HEK293 (cell line): ENCODE measurements around the gene ZNF687.

ENCODE experiments used
- GLI4 ChIP-seq: fragments of 450-650 bp; formaldehyde crosslinking; IDR thresholded peaks from 2 replicates; pipeline ENCODE4 v1.5.1; 2016; ENCODE audit warnings: missing biosample characterization, missing genetic modification characterization
- GLIS1 ChIP-seq: fragments of 450-650 bp; formaldehyde crosslinking; IDR thresholded peaks from 2 replicates; pipeline ENCODE4 v1.5.1; 2016; ENCODE audit warnings: missing biosample characterization, missing genetic modification characterization
- KLF9 ChIP-seq: fragments of 450-650 bp; formaldehyde crosslinking; IDR thresholded peaks from 2 replicates; pipeline ENCODE4 v1.5.1; 2016; ENCODE audit warnings: missing biosample characterization, missing genetic modification characterization, low read depth
- MEIS1 ChIP-seq: sonication (generic); formaldehyde crosslinking; IDR thresholded peaks from 2 replicates; pipeline ENCODE4 v1.8.1; 2022; ENCODE audit warnings: missing genetic modification reagents, mild to moderate bottlenecking, borderline replicate concordance
- RBAK ChIP-seq: fragments of 450-650 bp; formaldehyde crosslinking; IDR thresholded peaks from 2 replicates; pipeline ENCODE4 v1.5.1; 2016; ENCODE audit warnings: missing biosample characterization, missing genetic modification characterization
- SCRT1 ChIP-seq: fragments of 450-650 bp; formaldehyde crosslinking; IDR thresholded peaks from 2 replicates; pipeline ENCODE4 v1.5.1; 2016; ENCODE audit warnings: missing biosample characterization, missing genetic modification characterization, borderline replicate concordance
- SCRT2 ChIP-seq: fragments of 450-650 bp; formaldehyde crosslinking; IDR thresholded peaks from 2 replicates; pipeline ENCODE4 v1.5.1; 2016; ENCODE audit warnings: missing biosample characterization, missing genetic modification characterization
- SETDB1 ChIP-seq: IDR thresholded peaks from one replicate; pipeline ENCODE4 v1.6.1; 2017; ENCODE audit warnings: mild to moderate bottlenecking, low read length, moderate library complexity, mixed read lengths; ENCODE audit not compliant: insufficient read length
- ZBTB7A ChIP-seq: fragments of 450-650 bp; formaldehyde crosslinking; IDR thresholded peaks from 2 replicates; pipeline ENCODE4 v1.5.1; 2016; ENCODE audit warnings: low read depth, missing biosample characterization, missing genetic modification characterization
- ZNF146 ChIP-seq: fragments of 450-650 bp; formaldehyde crosslinking; IDR thresholded peaks from 2 replicates; pipeline ENCODE4 v1.5.1; 2016; ENCODE audit warnings: missing biosample characterization, missing genetic modification characterization
- ZNF175 ChIP-seq: fragments of 450-650 bp; formaldehyde crosslinking; IDR thresholded peaks from 2 replicates; pipeline ENCODE4 v1.5.1; 2016; ENCODE audit warnings: missing biosample characterization, missing genetic modification characterization
- ZNF2 ChIP-seq: fragments of 450-650 bp; formaldehyde crosslinking; IDR thresholded peaks from 2 replicates; pipeline ENCODE4 v1.5.1; 2016; ENCODE audit warnings: missing biosample characterization, missing genetic modification characterization
- ZNF214 ChIP-seq: fragments of 450-650 bp; formaldehyde crosslinking; IDR thresholded peaks from 2 replicates; pipeline ENCODE4 v1.5.1; 2017; ENCODE audit warnings: missing biosample characterization, mild to moderate bottlenecking, missing genetic modification characterization, borderline replicate concordance
- ZNF221 ChIP-seq: fragments of 450-650 bp; formaldehyde crosslinking; IDR thresholded peaks from 2 replicates; pipeline ENCODE4 v1.5.1; 2017; ENCODE audit warnings: missing biosample characterization, missing genetic modification characterization, borderline replicate concordance
- ZNF335 ChIP-seq: fragments of 450-650 bp; formaldehyde crosslinking; conservative IDR thresholded peaks from 2 replicates; pipeline ENCODE4 v1.5.1; 2016; ENCODE audit warnings: missing biosample characterization, missing genetic modification characterization
- ZNF394 ChIP-seq: fragments of 450-650 bp; formaldehyde crosslinking; IDR thresholded peaks from 2 replicates; pipeline ENCODE4 v1.5.1; 2016; ENCODE audit warnings: missing biosample characterization, missing genetic modification characterization, mild to moderate bottlenecking, moderate library complexity, borderline replicate concordance
- ZNF514 ChIP-seq: fragments of 450-650 bp; formaldehyde crosslinking; IDR thresholded peaks from 2 replicates; pipeline ENCODE4 v1.5.1; 2016; ENCODE audit warnings: missing biosample characterization, missing genetic modification characterization
- ZNF530 ChIP-seq: fragments of 450-650 bp; formaldehyde crosslinking; IDR thresholded peaks from 2 replicates; pipeline ENCODE4 v1.5.1; 2016; ENCODE audit warnings: low read depth, missing biosample characterization, missing genetic modification characterization
- ZNF621 ChIP-seq: fragments of 450-650 bp; formaldehyde crosslinking; IDR thresholded peaks from 2 replicates; pipeline ENCODE4 v1.5.1; 2017; ENCODE audit warnings: missing biosample characterization, missing genetic modification characterization
- ZNF623 ChIP-seq: fragments of 450-650 bp; formaldehyde crosslinking; IDR thresholded peaks from 2 replicates; pipeline ENCODE4 v1.5.1; 2016; ENCODE audit warnings: missing biosample characterization, missing genetic modification characterization
- ZNF624 ChIP-seq: fragments of 450-650 bp; formaldehyde crosslinking; IDR thresholded peaks from 2 replicates; pipeline ENCODE4 v1.5.1; 2017; ENCODE audit warnings: missing biosample characterization, missing genetic modification characterization
- ZNF707 ChIP-seq: fragments of 450-650 bp; formaldehyde crosslinking; IDR thresholded peaks from 2 replicates; pipeline ENCODE4 v1.5.1; 2016; ENCODE audit warnings: missing biosample characterization, missing genetic modification characterization
- ZNF747 ChIP-seq: fragments of 450-650 bp; formaldehyde crosslinking; IDR thresholded peaks from 2 replicates; pipeline ENCODE4 v1.5.1; 2016; ENCODE audit warnings: missing biosample characterization, missing genetic modification characterization
- ZNF76 ChIP-seq: fragments of 450-650 bp; formaldehyde crosslinking; IDR thresholded peaks from 2 replicates; pipeline ENCODE4; 2016; ENCODE audit warnings: low read depth, missing biosample characterization, missing genetic modification characterization, borderline replicate concordance
- ZNF768 ChIP-seq: fragments of 450-650 bp; formaldehyde crosslinking; IDR thresholded peaks from 2 replicates; pipeline ENCODE4 v1.5.1; 2018; ENCODE audit warnings: missing biosample characterization, mild to moderate bottlenecking, missing genetic modification characterization
- ZNF791 ChIP-seq: fragments of 450-650 bp; formaldehyde crosslinking; IDR thresholded peaks from 2 replicates; pipeline ENCODE4 v1.5.1; 2016; ENCODE audit warnings: missing biosample characterization, missing genetic modification characterization
- ZNF837 ChIP-seq: fragments of 450-650 bp; formaldehyde crosslinking; IDR thresholded peaks from 2 replicates; pipeline ENCODE4 v1.5.1; 2016; ENCODE audit warnings: missing biosample characterization, missing genetic modification characterization
- ZNF843 ChIP-seq: fragments of 450-650 bp; formaldehyde crosslinking; IDR thresholded peaks from 2 replicates; pipeline ENCODE4 v1.5.1; 2016; ENCODE audit warnings: missing biosample characterization, missing genetic modification characterization
- TF ChIP-seq, protein P1 (sequence below): fragments of 450-650 bp; formaldehyde crosslinking; IDR thresholded peaks from 2 replicates; pipeline ENCODE4 v1.5.1; 2016; ENCODE audit warnings: missing biosample characterization, missing genetic modification characterization, low read depth
- TF ChIP-seq, protein P2 (sequence below): fragments of 450-650 bp; formaldehyde crosslinking; IDR thresholded peaks from 2 replicates; pipeline ENCODE4 v1.5.1; 2016; ENCODE audit warnings: missing biosample characterization, missing genetic modification characterization
- TF ChIP-seq, protein P3 (sequence below): fragments of 450-650 bp; formaldehyde crosslinking; IDR thresholded peaks from 2 replicates; pipeline ENCODE4 v1.5.1; 2017; ENCODE audit warnings: missing biosample characterization, missing genetic modification characterization
- TF ChIP-seq, protein P4 (sequence below): fragments of 450-650 bp; formaldehyde crosslinking; IDR thresholded peaks from 2 replicates; pipeline ENCODE4 v1.5.1; 2016; ENCODE audit warnings: missing biosample characterization, missing genetic modification characterization

The ZNF687 gene

DNA sequence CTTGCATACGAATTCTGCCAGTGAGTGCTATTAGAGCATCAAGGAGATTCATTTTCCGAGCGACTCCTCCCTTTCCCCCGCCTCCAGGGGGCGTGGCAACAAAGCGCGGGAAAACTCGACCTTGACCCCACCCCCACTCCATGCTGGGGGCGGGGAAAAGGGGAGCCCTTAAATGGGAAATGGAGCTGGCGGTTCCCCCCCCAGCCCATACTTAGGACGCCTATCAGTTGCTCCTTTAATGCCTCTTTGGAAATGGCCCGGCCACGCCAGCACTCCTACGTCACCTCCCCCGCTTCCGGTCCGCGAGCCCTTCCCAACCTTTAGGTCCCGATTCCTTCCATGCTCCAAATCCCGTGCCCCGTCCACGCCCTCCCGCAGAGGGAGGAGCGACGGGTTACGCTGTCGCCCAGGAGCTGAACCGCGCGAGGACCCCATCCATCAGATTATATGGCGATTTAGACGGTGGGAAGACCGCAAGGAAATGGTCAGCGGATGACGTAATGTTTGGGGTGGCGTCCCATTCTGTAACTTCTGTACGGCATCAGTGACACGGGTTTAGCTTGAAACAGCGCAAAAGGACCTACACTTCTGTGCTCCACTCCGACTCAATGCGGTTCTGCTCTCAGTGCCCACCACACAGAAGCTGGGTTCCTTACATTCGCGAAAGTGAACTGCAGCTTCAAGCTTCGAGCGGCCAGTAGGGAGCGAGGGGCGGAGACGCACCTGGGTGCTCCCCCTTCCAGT, 702 bp upstream of the ZNF687 start (continued):
- TF ChIP-seq ZNF335 (tag by site-specific recombination) (peak; percentile 96), ZNF843 (tag by site-specific recombination) (peak; percentile 63; the same call in 1 of the 2 replicates), ZNF791 (tag by site-specific recombination) (no peak), ZNF221 (tag by site-specific recombination) (no peak), ZNF707 (tag by site-specific recombination) (no peak), ZNF837 (tag by site-specific recombination) (no peak), RBAK (no peak), SETDB1 (peak; percentile 62), ZNF747 (tag by site-specific recombination) (no peak), ZNF621 (no peak), ZNF214 (no peak), ZNF530 (tag by site-specific recombination) (no peak), ZNF623 (peak; percentile 7; the same call in 1 of the 2 replicates), ZNF146 (tag by site-specific recombination) (no peak), ZNF2 (tag by site-specific recombination) (peak; percentile 88), SCRT2 (tag by site-specific recombination) (no peak), GLIS1 (tag by site-specific recombination) (peak; percentile 60; the same call in 1 of the 2 replicates), KLF9 (tag by site-specific recombination) (peak; percentile 89), SCRT1 (no peak), ZNF768 (tag by site-specific recombination) (no peak), MEIS1 (no peak), GLI4 (no peak), ZNF514 (no peak), ZNF394 (tag by site-specific recombination) (peak; percentile 64), ZBTB7A (tag by site-specific recombination) (no peak), ZNF76 (tag by site-specific recombination) (peak; percentile 71; the same call in 1 of the 2 replicates), ZNF175 (tag by site-specific recombination) (no peak), ZNF624 (tag by site-specific recombination) (no peak)
- TF ChIP-seq, protein P1, sequence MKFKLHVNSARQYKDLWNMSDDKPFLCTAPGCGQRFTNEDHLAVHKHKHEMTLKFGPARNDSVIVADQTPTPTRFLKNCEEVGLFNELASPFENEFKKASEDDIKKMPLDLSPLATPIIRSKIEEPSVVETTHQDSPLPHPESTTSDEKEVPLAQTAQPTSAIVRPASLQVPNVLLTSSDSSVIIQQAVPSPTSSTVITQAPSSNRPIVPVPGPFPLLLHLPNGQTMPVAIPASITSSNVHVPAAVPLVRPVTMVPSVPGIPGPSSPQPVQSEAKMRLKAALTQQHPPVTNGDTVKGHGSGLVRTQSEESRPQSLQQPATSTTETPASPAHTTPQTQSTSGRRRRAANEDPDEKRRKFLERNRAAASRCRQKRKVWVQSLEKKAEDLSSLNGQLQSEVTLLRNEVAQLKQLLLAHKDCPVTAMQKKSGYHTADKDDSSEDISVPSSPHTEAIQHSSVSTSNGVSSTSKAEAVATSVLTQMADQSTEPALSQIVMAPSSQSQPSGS (tag by site-specific recombination), result peak; percentile 100
- TF ChIP-seq, protein P2, sequence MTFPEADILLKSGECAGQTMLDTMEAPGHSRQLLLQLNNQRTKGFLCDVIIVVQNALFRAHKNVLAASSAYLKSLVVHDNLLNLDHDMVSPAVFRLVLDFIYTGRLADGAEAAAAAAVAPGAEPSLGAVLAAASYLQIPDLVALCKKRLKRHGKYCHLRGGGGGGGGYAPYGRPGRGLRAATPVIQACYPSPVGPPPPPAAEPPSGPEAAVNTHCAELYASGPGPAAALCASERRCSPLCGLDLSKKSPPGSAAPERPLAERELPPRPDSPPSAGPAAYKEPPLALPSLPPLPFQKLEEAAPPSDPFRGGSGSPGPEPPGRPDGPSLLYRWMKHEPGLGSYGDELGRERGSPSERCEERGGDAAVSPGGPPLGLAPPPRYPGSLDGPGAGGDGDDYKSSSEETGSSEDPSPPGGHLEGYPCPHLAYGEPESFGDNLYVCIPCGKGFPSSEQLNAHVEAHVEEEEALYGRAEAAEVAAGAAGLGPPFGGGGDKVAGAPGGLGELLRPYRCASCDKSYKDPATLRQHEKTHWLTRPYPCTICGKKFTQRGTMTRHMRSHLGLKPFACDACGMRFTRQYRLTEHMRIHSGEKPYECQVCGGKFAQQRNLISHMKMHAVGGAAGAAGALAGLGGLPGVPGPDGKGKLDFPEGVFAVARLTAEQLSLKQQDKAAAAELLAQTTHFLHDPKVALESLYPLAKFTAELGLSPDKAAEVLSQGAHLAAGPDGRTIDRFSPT (tag by site-specific recombination), result peak; percentile 96
- TF ChIP-seq, protein P3, sequence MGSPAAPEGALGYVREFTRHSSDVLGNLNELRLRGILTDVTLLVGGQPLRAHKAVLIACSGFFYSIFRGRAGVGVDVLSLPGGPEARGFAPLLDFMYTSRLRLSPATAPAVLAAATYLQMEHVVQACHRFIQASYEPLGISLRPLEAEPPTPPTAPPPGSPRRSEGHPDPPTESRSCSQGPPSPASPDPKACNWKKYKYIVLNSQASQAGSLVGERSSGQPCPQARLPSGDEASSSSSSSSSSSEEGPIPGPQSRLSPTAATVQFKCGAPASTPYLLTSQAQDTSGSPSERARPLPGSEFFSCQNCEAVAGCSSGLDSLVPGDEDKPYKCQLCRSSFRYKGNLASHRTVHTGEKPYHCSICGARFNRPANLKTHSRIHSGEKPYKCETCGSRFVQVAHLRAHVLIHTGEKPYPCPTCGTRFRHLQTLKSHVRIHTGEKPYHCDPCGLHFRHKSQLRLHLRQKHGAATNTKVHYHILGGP (tag by site-specific recombination), result no peak
- TF ChIP-seq, protein P4, sequence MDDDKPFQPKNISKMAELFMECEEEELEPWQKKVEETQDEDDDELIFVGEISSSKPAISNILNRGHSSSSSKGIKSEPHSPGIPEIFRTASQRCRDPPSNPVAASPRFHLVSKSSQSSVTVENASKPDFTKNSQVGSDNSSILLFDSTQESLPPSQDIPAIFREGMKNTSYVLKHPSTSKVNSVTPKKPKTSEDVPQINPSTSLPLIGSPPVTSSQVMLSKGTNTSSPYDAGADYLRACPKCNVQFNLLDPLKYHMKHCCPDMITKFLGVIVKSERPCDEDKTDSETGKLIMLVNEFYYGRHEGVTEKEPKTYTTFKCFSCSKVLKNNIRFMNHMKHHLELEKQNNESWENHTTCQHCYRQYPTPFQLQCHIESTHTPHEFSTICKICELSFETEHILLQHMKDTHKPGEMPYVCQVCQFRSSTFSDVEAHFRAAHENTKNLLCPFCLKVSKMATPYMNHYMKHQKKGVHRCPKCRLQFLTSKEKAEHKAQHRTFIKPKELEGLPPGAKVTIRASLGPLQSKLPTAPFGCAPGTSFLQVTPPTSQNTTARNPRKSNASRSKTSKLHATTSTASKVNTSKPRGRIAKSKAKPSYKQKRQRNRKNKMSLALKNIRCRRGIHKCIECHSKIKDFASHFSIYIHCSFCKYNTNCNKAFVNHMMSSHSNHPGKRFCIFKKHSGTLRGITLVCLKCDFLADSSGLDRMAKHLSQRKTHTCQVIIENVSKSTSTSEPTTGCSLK (tag by site-specific recombination), result no peak
